ENCODE results near the gene ARHGAP23. TPM values are rescaled to one million over a fixed set of nuclear protein-coding genes. Genes with fewer than 3 reads are reported as not detected.
"Not testable (repeated sequence)": the region's sequence is repeated elsewhere in the genome, so short reads cannot be mapped to it uniquely, and the experiment has no call there.

ARHGAP23 gene
- total RNA-seq, 1 experiment from 2014 or later = 97.9 TPM

- H2BK12ac ChIP-seq (ENCODE audit: insufficient read length, low read depth, low read length) = no peak overlapping the region
- no peak overlapping the region for H3K4me2 ChIP-seq (ENCODE audit: insufficient read depth, insufficient read length, low read length)
- no peaks in the 10 kb centered on the region; the same call in 1 of the 2 replicates for H3K27me3 ChIP-seq (ENCODE audit: insufficient read depth, low read length)
- H3K56ac ChIP-seq (ENCODE audit: insufficient read length, low read depth, low read length) = no peak overlapping the region
- DNase-seq = no peak
- Mint-ChIP-seq H3K4me1 (peaks cover 31 to 35% of the 10 kb centered on the region in 2 experiments), H3K36me3 (ENCODE audit: insufficient read depth in 1 of 3, low read depth in 3 of 3) (peaks cover 0 to under 1% (median 0%) of the 10 kb centered on the region in 3 experiments; a peak in 1 of 7 replicates), H3K9me3 (peaks cover 0 to 3% of the 10 kb centered on the region in 2 experiments; a peak in 1 of 5 replicates), H3K4me3 (no peak overlapping the region), H3K27me3 (ENCODE audit: low read depth) (peaks cover 48% of the 10 kb centered on the region), H3K27ac (no peak overlapping the region)
- no peak overlapping the region for H2AFZ ChIP-seq (ENCODE audit: low read length)
- H2AK5ac ChIP-seq (ENCODE audit: insufficient read length, low read length) = no peak overlapping the region
- H3K18ac ChIP-seq (ENCODE audit: insufficient read length, low read depth, low read length) = no peak overlapping the region
- H3K79me2 ChIP-seq (ENCODE audit: insufficient read depth, low read length) = no peaks in the 10 kb centered on the region
- no peak overlapping the region for H4K8ac ChIP-seq (replicated peaks; ENCODE audit: insufficient read length, low read depth, low read length)
- H3K23me2 ChIP-seq (ENCODE audit: insufficient read length, low read depth, low read length, poor library complexity, severe bottlenecking) = peaks cover 18% of the 10 kb centered on the region
- WGBS (ENCODE audit: extremely low coverage, insufficient read length, low lambda C conversion rate) = no CpG with 5 or more reads among the region's 13 CpGs
- H2BK5ac ChIP-seq (ENCODE audit: insufficient read length, low read length) = no peak overlapping the region
- no peaks in the 10 kb centered on the region for H3K79me1 ChIP-seq (ENCODE audit: insufficient read depth, low read depth, low read length, poor library complexity, severe bottlenecking)
- H3K14ac ChIP-seq (ENCODE audit: insufficient read depth, low read length) = no peak overlapping the region
- H2BK120ac ChIP-seq (ENCODE audit: low read depth, low read length, poor library complexity, severe bottlenecking) = no peak overlapping the region
- no peaks in the 10 kb centered on the region for H4K20me1 ChIP-seq (ENCODE audit: control insufficient read depth, insufficient read depth, insufficient read length)
- peaks cover 8% of the 10 kb centered on the region; the same call in 1 of the 2 replicates for H3K4me1 ChIP-seq (ENCODE audit: insufficient read depth, low read length)
- H3T11ph ChIP-seq (ENCODE audit: low read length) = no peak overlapping the region
- H3K9me3 ChIP-seq (ENCODE audit: control insufficient read depth, low read depth, low read length) = no peaks in the 10 kb centered on the region
- H3K23ac ChIP-seq (ENCODE audit: insufficient read length, low read depth, low read length) = no peak overlapping the region
- no peak overlapping the region for H4K5ac ChIP-seq (ENCODE audit: insufficient read length, low read depth, low read length)
- H4K91ac ChIP-seq (ENCODE audit: insufficient read length, low read depth, low read length) = no peak overlapping the region
- no peak overlapping the region for H3K9ac ChIP-seq (ENCODE audit: extremely low read depth, insufficient read length, low read length)
- no peak overlapping the region for H3K4ac ChIP-seq (ENCODE audit: low read depth, low read length)
- H2BK20ac ChIP-seq (ENCODE audit: low read depth, low read length, poor library complexity, severe bottlenecking) = no peak overlapping the region
- TF ChIP-seq CTCF (conservative IDR thresholded peaks at IDR 0.05) = no peak
- H2BK15ac ChIP-seq (ENCODE audit: low read depth, low read length) = no peak overlapping the region
- H3K27ac ChIP-seq (ENCODE audit: insufficient read length, low read depth, low read length) = no peak overlapping the region
Observed at GRCh38 chr17:38512473-38513058, 84.3 kb downstream of the ARHGAP23 start.

DNA sequence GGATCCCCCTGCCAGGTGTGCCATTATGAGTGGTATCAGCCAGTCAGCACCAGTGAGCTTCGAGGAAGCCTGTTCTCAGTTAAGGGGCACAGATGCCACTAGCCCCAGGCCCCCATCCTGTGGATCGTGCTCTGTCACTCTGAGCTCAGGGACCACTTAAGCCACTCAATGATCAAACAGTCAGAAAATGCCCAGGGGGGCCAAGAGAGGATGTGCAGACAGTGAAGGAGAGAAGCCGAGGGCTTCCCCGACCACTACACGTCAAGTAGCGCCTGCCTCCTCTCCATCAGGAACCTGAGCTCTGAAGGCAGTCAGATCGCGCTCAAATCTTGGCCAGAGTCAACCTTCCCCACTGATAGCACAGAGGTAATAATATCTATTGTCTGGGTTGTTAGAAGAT is 98.3 kb downstream of the ARHGAP23 start:
- not testable (repeated sequence) for H3K79me2 ChIP-seq (ENCODE audit: insufficient read depth, low read length); H3K27me3 ChIP-seq (ENCODE audit: insufficient read depth, low read length); H3K23ac ChIP-seq (ENCODE audit: insufficient read length, low read depth, low read length); H3K27ac ChIP-seq (ENCODE audit: insufficient read length, low read depth, low read length); H4K91ac ChIP-seq (ENCODE audit: insufficient read length, low read depth, low read length); H3K14ac ChIP-seq (ENCODE audit: insufficient read depth, low read length); H2BK120ac ChIP-seq (ENCODE audit: low read depth, low read length, poor library complexity, severe bottlenecking); H3K56ac ChIP-seq (ENCODE audit: insufficient read length, low read depth, low read length); H3K4me3 Mint-ChIP-seq; H3K23me2 ChIP-seq (ENCODE audit: insufficient read length, low read depth, low read length, poor library complexity, severe bottlenecking); DNase-seq; H3K79me1 ChIP-seq (ENCODE audit: insufficient read depth, low read depth, low read length, poor library complexity, severe bottlenecking); H4K20me1 ChIP-seq (ENCODE audit: control insufficient read depth, insufficient read depth, insufficient read length); H3K9ac ChIP-seq (ENCODE audit: extremely low read depth, insufficient read length, low read length); H2AK5ac ChIP-seq (ENCODE audit: insufficient read length, low read length); H4K8ac ChIP-seq (replicated peaks; ENCODE audit: insufficient read length, low read depth, low read length); H4K5ac ChIP-seq (ENCODE audit: insufficient read length, low read depth, low read length); H3K9me3 ChIP-seq (ENCODE audit: control insufficient read depth, low read depth, low read length); H3K36me3 Mint-ChIP-seq (ENCODE audit: insufficient read depth in 1 of 3, low read depth in 3 of 3); H2BK20ac ChIP-seq (ENCODE audit: low read depth, low read length, poor library complexity, severe bottlenecking); H2BK12ac ChIP-seq (ENCODE audit: insufficient read length, low read depth, low read length); H3K4me2 ChIP-seq (ENCODE audit: insufficient read depth, insufficient read length, low read length); H3K18ac ChIP-seq (ENCODE audit: insufficient read length, low read depth, low read length); H3K9me3 Mint-ChIP-seq; H2BK15ac ChIP-seq (ENCODE audit: low read depth, low read length); H3K4ac ChIP-seq (ENCODE audit: low read depth, low read length); H2BK5ac ChIP-seq (ENCODE audit: insufficient read length, low read length); H3K4me1 ChIP-seq (ENCODE audit: insufficient read depth, low read length); H3K27ac Mint-ChIP-seq; H2AFZ ChIP-seq (ENCODE audit: low read length); H3T11ph ChIP-seq (ENCODE audit: low read length)
- no CpG with 5 or more reads among the region's 8 CpGs for WGBS (ENCODE audit: extremely low coverage, insufficient read length, low lambda C conversion rate)
- peaks cover 10 to 21% of the 10 kb centered on the region in 2 experiments for H3K4me1 Mint-ChIP-seq
- H3K27me3 Mint-ChIP-seq (ENCODE audit: low read depth) = peaks cover 63% of the 10 kb centered on the region
